ENCODE data around the gene SLC35G3.

The SLC35G3 gene

GRCh38 chr17:35229638-35230037 is 35.4 kb upstream of the SLC35G3 start:
- Mint-ChIP-seq H3K4me3 (no peak overlapping the region), H3K9me3 (no peaks in the 10 kb centered on the region), H3K36me3 (ENCODE audit: low read depth) (no peaks in the 10 kb centered on the region), H3K27ac (no peak overlapping the region), H3K4me1 (no peaks in the 10 kb centered on the region), H3K27me3 (ENCODE audit: low read depth) (peaks cover 8% of the 10 kb centered on the region)
- no peak for TF ChIP-seq CTCF (IDR thresholded peaks at IDR 0.05; ENCODE audit: unreplicated experiment in 3 of 3)

GRCh38 chr17:35227546-35227945 is 33.4 kb upstream of the SLC35G3 start:
- H3K4me1 Mint-ChIP-seq, result no peaks in the 10 kb centered on the region
- no peak overlapping the region for H3K27ac Mint-ChIP-seq
- no peaks in the 10 kb centered on the region for H3K36me3 Mint-ChIP-seq (ENCODE audit: low read depth)
- no peak overlapping the region for H3K4me3 Mint-ChIP-seq
- peaks cover 8% of the 10 kb centered on the region for H3K27me3 Mint-ChIP-seq (ENCODE audit: low read depth)
- no peak for TF ChIP-seq CTCF (IDR thresholded peaks at IDR 0.05; ENCODE audit: unreplicated experiment in 3 of 3)
- no peaks in the 10 kb centered on the region for H3K9me3 Mint-ChIP-seq

- Mint-ChIP-seq H3K4me1 (no peaks in the 10 kb centered on the region), H3K36me3 (ENCODE audit: low read depth) (no peaks in the 10 kb centered on the region), H3K27me3 (ENCODE audit: low read depth) (peaks cover 11% of the 10 kb centered on the region), H3K27ac (no peak overlapping the region), H3K4me3 (no peak overlapping the region), H3K9me3 (no peaks in the 10 kb centered on the region)
- TF ChIP-seq CTCF (IDR thresholded peaks at IDR 0.05; ENCODE audit: unreplicated experiment in 3 of 3), result no peak
Measured at GRCh38 chr17:35224436-35224835, 30.2 kb upstream of the SLC35G3 start.

- Mint-ChIP-seq H3K27me3 (ENCODE audit: low read depth) (peaks cover 11% of the 10 kb centered on the region), H3K9me3 (no peaks in the 10 kb centered on the region), H3K36me3 (ENCODE audit: low read depth) (no peaks in the 10 kb centered on the region), H3K4me1 (no peaks in the 10 kb centered on the region), H3K27ac (no peak overlapping the region), H3K4me3 (no peak overlapping the region)
- no peak for TF ChIP-seq CTCF (IDR thresholded peaks at IDR 0.05; ENCODE audit: unreplicated experiment in 3 of 3)
Measured at GRCh38 chr17:35222452-35222851, 28.3 kb upstream of the SLC35G3 start.

GRCh38 chr17:35218915-35219314 is 24.7 kb upstream of the SLC35G3 start:
- Mint-ChIP-seq H3K27ac (no peak overlapping the region), H3K9me3 (no peaks in the 10 kb centered on the region), H3K4me1 (no peaks in the 10 kb centered on the region), H3K27me3 (ENCODE audit: low read depth) (peaks cover 27% of the 10 kb centered on the region), H3K36me3 (ENCODE audit: low read depth) (no peaks in the 10 kb centered on the region), H3K4me3 (no peak overlapping the region)
- no peak for TF ChIP-seq CTCF (IDR thresholded peaks at IDR 0.05; ENCODE audit: unreplicated experiment in 3 of 3)

- no peaks in the 10 kb centered on the region for H3K36me3 Mint-ChIP-seq (ENCODE audit: low read depth)
- no peak for TF ChIP-seq CTCF (IDR thresholded peaks at IDR 0.05; ENCODE audit: unreplicated experiment in 3 of 3)
- H3K9me3 Mint-ChIP-seq, result no peaks in the 10 kb centered on the region
- no peak overlapping the region for H3K4me3 Mint-ChIP-seq
- no peak overlapping the region for H3K27ac Mint-ChIP-seq
- H3K27me3 Mint-ChIP-seq (ENCODE audit: low read depth), result peaks cover 45% of the 10 kb centered on the region
- no peaks in the 10 kb centered on the region for H3K4me1 Mint-ChIP-seq
Measured at GRCh38 chr17:35217107-35217506, 22.9 kb upstream of the SLC35G3 start.
